Measurements from ENCODE around the gene ST8SIA1.
"Not testable (repeated sequence)": the region's sequence is repeated elsewhere in the genome, so short reads cannot be mapped to it uniquely, and the experiment has no call there.

The ST8SIA1 gene

GRCh38 chr12:22149286-22149685 lies 185.2 kb downstream of the ST8SIA1 start:
- DNase-seq = not testable (repeated sequence)

GRCh38 chr12:22146686-22147085 lies 187.8 kb downstream of the ST8SIA1 start:
- not testable (repeated sequence) for DNase-seq

All from DMS79 (cell line).